Measurements from ENCODE around the gene GTPBP1. TPM values are rescaled to one million over a fixed set of nuclear protein-coding genes. Genes with fewer than 3 reads are reported as not detected.

GTPBP1 gene
- polyA plus RNA-seq, 4 donors = 32.2 to 58.0 (median 44.1) TPM

DNA sequence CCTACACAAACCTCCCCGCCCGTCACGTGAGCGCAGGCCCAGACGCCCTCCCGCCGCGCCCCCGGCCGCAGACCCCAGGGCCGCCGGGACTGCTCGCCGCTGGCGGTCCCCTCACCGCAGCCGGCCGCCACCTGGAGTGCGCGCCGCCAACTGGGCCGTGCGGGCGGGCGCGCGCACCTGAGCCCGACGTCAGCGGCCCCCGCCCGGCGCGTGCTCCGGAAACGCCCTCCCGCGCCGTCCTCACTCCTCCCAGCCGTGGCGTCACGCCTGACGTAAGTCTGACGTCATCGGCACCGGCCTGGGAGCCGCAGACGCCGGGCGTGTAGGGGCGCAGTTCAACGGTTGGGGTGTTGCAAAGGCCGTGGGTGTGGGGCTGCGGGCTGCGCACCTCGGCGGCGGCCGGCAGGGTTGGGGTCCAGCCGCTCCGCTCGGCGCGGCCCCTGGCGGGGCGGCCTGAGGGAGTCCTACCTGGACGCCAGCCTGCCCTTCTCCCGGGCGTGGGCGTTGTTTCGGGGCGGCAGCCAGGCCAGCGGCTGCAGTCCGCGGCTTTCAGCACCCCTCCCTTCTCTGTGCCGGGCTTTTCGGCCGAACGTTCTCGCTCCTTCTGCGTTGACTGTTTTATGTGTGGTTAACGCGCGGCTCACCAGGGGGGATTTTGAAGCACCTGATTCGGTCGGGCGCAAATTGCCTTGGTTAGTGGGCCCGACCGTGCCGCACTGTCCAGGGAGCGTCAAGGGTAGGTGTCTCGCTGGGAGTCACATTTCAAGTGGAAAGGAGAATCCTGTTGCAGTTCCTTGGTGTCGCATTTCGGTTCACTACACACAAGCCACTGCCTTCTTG, 4.7 kb upstream of the GTPBP1 start, which contains the start of gene JOSD1:
JOSD1 (minus strand) TSS at position 155 of the 840 bp plus-strand sequence. CDS start 956 bp downstream, outside the sequence.
- peak; percentile 82 to 92 (median 88) for DNase-seq (ENCODE audit: low read depth in 4 of 4, low spot score in 3 of 4)

DNA sequence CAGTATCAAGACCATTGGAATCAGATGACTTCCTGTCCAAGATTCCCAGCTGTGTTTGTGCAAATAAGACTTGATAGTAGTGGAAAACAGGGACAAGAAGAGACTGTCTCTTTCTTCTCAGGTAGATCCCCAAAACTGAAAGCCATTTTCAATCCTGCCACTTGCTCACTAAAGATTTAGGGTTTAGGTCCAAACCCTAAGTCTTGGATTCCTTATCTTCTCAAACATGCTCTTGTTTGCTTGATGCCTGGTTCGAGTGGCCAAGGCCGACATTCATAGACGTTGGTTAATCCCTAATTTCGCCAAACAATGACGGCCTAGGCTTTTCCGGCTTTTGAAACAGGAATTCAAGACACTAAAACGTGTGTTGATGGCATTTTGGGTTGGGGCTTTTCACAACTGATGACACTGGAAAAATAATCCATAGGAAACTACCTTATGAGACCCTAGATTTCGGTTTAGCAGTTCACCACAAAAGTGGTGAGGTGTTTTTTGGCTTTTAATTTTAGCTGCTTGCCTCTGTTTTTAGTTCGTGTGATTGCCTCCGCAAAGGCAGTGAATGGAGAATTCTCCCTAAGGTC, 1.0 kb upstream of the GTPBP1 start:
- no peak for DNase-seq (ENCODE audit: low read depth in 4 of 4, low spot score in 3 of 4)

DNA sequence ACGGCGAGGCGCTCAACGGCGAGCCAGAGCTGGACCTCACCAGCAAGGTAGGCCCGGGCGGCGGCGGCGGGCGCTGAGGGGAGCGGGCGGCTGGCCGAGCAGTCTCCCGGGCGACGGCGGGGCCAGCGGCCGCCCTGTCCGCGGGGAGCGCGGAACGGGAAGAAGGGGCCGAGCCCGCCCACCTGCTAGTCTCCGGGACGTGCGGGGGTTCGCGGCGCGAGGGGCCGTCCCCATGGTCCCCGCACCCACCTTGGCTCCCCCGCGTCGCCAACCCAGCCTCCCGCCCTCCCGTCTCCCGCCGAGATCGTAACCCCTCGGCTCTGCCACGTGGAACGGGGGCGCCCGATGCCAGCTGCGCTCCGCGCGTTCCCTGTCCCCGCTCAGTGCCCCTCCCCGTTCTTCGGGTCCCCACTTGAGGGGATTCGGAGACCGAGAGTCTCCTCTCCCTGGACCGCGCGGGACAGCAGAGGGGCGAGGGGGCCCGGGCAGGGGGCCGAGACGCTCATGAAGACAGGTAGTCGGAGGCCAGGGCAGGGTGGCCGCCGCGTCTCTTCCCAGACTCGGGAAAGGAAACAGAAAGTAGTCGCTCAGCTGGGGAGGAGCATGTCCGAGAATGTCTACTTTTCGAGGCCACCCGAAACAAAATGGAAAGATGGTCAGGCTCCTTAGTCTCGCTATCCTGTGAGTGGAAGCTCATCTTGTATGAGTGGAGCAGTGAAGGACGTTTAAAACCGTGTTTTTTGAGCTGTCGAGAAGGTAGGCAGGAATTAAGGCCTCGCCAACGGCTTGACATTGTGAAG, 557 bp downstream of the GTPBP1 start:
- no peak for DNase-seq (ENCODE audit: low read depth in 4 of 4, low spot score in 3 of 4)

DNA sequence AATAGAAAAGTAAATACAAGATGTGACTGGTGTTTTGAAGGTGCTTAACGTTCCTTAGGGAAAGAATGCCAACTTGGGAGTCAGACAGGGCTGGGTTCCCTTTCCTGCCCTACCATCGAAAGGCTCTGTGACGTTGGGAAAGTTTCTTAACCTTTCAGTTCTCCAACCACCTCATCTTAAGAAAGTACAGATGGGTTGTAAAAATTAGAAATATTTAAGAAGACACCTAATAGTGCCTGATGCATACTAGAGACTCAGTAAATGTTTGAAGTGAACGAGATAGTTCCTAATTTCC, 1.1 kb downstream of the GTPBP1 start:
- DNase-seq (ENCODE audit: low read depth in 4 of 4, low spot score in 3 of 4) = no peak

DNA sequence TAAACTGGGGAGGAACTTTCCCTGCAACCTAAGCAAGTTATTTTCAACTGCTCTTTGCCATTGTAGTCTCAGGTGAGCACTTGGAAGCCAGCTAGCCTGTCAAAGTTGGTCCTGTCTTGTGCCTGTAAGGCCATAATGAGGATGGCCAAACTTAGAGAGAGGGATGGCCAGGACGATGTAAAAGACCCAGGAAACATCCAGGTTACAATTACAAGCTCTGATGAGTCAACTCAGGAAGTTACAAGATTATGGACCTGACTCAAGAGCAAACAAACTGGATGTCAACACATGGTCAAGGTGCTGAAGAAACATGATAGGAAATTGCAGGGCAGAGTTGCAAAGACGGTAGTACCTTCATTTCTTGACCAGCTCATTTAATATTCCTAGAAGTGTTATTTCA, 1.6 kb downstream of the GTPBP1 start:
- DNase-seq (ENCODE audit: low read depth in 4 of 4, low spot score in 3 of 4) = no peak

DNA sequence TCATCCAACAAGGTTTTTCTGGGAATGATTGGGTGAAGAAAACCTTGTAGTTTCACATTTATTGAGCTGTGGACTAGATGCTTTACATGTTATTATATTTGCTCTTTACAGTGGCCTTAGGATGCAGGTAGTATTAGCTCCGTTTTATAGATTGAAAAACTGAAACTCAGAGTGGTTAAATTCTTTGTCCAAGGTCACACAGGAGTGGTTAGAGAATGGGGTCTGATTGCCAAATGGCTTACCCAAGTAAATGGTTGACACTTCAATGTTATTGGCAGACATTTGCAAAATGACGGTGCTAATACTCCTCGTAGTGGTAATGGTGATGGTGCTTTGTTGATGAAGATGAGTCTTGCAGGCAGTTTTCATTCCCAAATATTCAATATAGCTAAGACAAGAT, 2.2 kb downstream of the GTPBP1 start:
- DNase-seq (ENCODE audit: low read depth in 4 of 4, low spot score in 3 of 4) = no peak

DNA sequence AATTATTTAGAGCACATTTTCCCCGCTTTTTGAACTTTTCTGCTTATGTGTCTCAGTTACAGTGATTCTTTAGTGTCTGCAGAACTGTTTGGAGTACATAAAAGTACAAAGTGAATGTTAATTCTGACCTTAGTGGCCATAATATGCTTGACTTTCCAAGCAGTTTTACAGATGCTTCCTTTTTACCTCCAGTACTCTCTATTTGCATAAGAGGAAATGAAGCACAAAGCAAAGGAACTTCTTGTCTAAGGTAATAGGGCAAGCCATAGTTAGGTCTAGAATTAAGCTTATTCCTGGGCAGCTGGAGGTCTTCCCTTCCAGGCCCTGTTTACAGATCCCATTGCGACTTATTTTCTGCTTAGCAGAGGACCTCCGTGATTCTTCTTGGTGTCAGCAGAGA, 3.6 kb downstream of the GTPBP1 start:
- DNase-seq (ENCODE audit: low read depth in 4 of 4, low spot score in 3 of 4) = no peak

DNA sequence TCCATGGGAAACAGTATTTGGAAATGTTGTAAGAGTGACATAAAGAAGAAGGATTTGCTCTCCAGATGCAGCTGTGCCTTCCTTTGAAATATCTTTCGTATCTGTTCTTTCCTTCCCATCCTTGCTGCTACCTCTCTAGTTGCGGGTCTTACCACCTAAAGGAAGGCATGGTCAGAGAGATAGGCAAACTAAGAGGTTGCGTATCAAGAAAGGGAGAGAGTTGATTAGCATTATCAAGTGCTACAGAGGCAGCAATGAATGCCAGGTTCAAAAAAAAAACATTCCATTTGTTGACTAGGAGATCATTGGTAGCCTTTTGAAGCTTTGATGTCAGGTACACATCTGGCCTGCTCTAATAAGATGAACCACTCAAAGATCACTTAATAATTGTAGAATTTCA, 4.6 kb downstream of the GTPBP1 start:
- no peak for DNase-seq (ENCODE audit: low read depth in 4 of 4, low spot score in 3 of 4)

DNA sequence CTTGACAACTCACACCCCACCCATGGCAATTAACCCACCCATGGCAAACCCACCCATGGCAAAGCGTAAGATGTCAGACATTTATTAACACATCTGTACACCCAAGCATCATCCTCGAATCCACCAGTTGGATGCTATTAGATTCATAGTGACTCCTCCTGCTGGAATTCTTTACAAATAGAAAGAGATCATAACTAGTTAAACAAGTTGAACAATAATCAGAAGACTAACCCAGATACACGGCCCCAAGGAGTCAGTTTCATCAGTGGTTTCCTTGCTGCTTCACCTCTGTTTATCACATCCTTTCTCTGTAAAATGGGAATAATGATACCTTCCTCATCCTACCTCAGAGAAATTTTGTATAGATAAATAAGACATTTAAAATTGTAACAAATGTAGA, 5.1 kb downstream of the GTPBP1 start:
- no peak for DNase-seq (ENCODE audit: low read depth in 4 of 4, low spot score in 3 of 4)

DNA sequence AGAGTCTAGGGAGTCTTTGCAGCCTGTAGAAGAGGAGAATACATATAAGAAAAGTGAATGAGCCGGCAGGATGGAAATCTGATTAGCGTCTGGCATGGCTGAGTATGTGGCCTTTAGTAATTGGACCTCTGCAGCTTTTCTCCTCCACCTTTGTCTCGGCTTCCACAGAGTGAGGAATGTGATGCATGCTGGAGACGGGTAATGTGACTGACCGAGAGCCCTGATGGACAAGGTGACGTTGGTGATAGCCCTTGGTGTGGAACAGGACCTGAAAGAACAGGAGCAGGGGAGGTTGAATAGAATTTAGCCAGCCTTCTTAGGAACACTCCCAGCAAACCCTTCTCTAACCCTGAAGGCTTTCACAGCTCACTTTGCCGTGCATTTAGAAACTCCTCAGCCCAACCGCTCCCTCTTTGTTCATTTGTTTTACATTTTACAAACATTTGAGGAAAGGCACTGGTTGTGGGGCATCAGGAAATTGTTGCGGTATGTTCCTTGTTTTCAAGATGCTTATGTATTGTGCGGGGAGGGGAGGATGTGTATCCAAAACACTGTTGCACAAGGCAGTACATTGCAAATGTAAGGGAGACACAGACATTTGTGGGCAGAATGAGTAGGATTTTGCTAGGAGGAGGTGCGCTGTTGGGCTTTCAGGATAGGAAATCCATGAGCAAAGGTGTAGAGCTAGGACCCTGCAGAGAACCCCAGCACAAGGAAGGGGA, 6.9 kb downstream of the GTPBP1 start:
- DNase-seq (ENCODE audit: low read depth in 4 of 4, low spot score in 3 of 4) = no peak

DNA sequence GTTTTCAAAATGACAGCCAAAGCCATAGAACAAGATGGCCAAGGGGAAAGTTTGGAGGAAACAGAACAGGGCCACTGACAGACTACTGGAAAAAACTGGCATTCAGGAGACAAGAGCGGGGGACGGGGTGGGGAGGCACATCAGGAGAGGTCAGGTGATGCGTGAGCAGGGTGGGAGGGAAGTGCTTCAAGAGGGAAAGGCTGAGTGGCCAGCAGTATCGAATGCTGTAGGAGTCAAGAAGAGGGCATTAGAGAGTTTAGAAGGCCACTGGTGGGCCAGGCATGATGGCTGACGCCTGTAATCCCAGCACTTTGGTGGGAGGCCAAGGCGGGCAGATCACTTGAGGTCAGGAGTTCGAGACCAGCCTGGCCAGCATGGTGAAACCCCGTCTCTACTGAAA, 8.2 kb downstream of the GTPBP1 start:
- DNase-seq (ENCODE audit: low read depth in 4 of 4, low spot score in 3 of 4) = no peak

DNA sequence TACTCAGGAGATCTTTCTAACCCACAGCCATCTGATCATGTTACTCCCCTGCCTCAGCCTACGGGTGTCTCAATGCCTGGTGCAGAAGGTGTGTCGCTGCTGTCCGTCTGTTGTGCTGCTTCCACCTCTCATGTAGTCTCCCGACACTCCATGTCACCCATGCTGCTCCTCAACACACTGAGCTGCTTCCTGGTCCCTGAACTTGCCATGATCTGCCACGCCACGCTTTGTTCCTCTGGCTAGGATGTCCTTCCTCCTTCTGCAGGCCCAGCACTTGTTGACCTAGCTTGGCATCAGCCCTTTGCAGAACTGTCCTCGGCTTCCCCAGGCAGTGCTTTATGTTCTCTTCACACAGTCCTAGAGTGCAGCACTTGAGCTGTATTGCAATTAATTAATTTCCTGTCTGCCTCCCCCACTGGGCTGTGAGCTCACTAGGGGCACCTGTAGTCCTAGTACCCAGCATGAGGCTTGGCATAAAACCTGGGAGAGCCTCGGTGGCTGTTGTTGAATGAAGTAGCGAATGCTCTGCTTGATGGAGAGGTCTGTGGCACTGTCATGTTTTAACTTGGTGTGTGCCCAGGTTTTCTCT, 9.5 kb downstream of the GTPBP1 start:
- DNase-seq (ENCODE audit: low read depth in 4 of 4, low spot score in 3 of 4) = no peak

DNA sequence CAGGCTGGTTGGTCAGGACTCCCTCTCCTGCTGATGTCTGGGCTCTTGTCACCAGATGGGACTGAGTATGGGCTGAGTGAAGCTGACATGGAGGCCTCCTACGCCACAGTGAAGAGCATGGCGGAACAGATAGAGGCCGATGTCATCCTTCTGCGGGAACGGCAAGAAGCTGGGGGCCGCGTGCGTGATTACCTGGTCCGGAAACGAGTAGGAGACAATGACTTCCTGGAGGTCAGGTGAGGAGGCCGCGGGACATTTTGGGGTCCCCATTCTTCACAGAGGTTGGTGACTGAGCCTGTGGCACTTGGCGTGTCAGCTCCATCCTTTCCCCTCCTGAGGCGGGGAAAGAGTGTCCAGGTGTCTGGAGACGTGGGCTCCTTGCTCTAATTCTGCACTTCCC, 10.1 kb downstream of the GTPBP1 start:
- no peak for DNase-seq (ENCODE audit: low read depth in 4 of 4, low spot score in 3 of 4)

DNA sequence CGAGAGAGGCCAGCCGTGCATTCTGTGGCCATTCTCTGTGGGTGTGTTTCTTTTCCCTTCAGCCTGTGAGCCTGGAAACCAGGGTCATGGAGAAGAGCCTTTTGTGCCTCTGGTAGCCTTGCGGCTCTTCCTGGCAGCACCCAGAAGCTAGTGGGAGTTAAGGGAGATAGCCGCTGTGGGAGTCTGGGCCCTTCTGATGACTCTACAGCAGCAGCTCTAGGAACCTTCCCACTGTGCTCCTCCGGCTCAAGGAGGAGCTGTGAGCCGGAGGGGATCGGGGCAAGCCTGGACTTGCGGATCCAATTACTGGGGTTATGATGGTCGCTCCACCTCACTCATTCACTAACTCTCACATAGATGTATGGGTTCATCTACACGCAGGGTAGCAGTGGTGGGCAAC, 10.5 kb downstream of the GTPBP1 start:
- no peak for DNase-seq (ENCODE audit: low read depth in 4 of 4, low spot score in 3 of 4)

DNA sequence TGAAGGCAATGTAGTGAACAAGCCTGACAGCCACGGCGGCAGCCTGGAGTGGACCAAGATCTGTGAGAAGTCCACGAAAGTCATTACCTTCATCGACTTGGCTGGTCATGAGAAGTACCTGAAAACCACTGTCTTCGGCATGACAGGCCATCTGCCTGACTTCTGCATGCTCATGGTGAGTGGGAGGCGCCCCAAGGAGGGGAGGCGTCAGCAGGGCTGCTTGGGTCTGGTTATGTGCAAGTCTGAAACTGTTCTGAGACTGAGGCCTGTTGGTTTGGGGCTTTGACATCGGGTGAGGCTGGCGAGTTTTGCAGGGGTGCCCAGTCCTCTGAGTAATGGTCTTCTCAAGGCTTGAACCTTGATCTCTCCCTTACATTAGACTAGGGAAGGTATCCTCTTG, 11.1 kb downstream of the GTPBP1 start:
- no peak for DNase-seq (ENCODE audit: low read depth in 4 of 4, low spot score in 3 of 4)

DNA sequence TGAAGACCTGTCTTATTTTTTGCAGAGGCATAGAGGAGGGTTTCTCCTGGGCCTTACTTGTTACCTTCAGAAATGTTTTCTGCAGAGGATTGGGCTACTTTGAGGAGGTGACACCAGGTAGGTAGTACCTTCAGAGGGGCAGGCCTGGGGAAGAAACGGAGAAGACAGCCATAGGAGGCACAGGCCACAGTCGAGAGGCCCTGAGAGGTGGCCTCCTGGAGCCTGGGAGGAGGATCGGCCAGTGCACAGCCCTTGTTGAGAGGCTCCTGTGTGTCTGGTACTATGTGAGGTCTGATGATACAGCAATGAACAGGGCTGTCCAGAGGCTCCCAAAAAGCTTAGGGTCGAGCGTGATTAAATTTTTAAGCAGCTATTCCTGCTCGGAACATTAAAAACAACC, 11.5 kb downstream of the GTPBP1 start:
- DNase-seq (ENCODE audit: low read depth in 4 of 4, low spot score in 3 of 4) = no peak

DNA sequence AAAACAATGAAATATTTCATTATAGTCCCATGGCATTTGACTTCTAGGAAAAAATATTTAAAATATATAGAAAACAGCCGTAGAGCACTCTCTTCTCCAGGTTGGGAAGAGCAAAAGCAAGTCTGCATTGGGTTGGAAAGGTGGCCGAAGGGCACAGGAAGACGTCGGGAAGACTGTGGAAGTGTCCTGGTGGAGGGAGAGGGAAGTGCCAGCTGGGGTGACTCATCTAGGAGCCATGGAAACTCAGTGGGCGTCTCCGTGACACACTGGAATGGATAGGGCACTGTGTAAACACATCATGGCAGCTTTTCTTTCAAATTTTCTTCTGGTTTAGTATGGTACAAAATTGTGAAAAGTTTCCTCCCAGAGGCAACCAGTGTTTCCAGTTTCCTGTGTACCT, 12.7 kb downstream of the GTPBP1 start:
- no peak for DNase-seq (ENCODE audit: low read depth in 4 of 4, low spot score in 3 of 4)

DNA sequence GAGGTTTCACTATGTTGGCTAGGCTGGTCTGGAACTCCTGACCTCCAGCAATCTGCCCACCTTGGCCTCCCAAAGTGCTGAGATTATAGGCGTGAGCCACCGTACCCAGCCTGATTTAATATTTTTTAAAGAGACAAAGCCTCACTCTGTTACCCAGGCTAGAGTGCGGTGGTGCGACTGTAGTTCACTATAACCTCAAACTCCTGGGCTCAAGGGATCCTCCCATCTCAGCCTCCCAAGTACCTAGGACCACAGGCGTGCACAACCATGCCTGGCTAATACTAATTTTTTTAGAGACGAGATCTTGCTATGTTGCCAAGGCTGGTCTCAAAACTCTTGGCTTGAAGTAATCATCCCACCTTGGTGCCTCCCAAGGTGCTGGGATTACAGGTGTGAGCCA, 13.5 kb downstream of the GTPBP1 start:
- DNase-seq (ENCODE audit: low read depth in 4 of 4, low spot score in 3 of 4) = no peak

DNA sequence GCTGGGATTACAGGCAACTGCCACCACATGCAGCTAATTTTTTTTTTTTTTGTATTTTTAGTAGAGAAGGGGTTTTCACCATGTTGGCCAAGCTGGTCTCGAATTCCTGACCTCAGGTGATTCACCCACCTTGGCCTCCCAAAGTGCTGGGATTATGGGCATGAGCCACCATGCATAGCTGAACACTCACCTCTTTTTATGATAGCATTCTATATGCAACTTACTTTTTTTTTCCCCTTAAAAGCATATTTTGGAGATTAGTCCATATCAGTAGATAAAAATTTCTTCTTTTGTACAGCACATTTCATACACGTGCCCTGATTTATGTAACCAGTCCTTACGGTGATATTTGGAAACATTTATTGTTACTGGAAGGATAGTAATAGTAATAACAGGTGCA, 14.6 kb downstream of the GTPBP1 start:
- no peak for DNase-seq (ENCODE audit: low read depth in 4 of 4, low spot score in 3 of 4)

DNA sequence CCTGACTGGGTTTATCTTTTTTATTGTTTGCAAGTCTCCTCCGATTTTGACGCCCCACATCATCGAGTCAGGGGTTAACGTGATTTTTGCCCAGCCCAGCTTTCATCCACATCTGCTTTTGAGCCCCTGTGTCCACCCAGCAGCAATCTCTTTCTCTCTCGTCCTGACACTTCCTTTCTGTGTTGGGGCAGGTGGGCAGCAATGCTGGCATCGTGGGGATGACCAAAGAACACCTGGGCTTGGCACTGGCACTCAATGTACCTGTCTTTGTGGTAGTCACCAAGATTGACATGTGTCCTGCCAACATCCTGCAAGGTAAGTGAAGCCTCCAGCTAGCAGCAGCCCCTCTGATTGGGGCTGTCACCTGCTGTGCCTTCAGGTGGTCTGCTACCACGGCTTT, 15.8 kb downstream of the GTPBP1 start:
- no peak for DNase-seq (ENCODE audit: low read depth in 4 of 4, low spot score in 3 of 4)

DNA sequence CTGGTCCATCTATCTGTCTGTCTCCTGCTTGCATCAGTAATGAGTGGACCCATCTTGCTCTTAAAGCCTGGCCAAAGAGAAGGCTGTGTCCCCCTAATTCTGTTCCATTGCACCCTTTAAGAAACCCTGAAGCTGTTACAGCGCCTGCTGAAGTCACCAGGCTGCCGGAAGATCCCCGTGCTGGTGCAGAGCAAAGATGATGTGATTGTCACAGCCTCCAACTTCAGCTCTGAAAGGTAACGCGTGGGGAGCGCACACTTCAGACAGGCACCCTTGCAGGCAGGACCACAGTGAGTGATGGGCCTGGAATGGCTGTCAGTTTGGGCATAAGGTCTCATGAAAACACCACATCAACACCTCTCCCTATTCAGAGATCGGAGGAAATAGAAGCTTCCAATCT, 18.4 kb downstream of the GTPBP1 start:
- no peak for DNase-seq (ENCODE audit: low read depth in 4 of 4, low spot score in 3 of 4)
